GM23338 (cell line): Measurements from ENCODE around the gene CDK5RAP1. TPM values are rescaled to one million over a fixed set of nuclear protein-coding genes. Genes with fewer than 3 reads are reported as not detected.
"Not testable (repeated sequence)": the region's sequence is repeated elsewhere in the genome, so short reads cannot be mapped to it uniquely, and the experiment has no call there.

Experiments
- ATAC-seq: fragments of 200-7000 bp; cut with Tn5 transposase; 3 replicates; pipeline ENCODE4 v1.9.1; 2020
- DNase-seq: peaks from one replicate; pipeline ENCODE4 v3.0.0-alpha.2; 2015; ENCODE audit warnings: low spot score
- H2AFZ ChIP-seq: fragments of 200-600 bp; sonication (generic); 2 replicates; pipeline ENCODE4 v1.8.0; 2016; ENCODE audit warnings: antibody characterized with exemption, mild to moderate bottlenecking, moderate library complexity
- H3F3A ChIP-seq: fragments of 200-600 bp; sonication (generic); replicated peaks from 2 replicates; pipeline ENCODE4 v1.8.0; 2017; ENCODE audit warnings: antibody characterized with exemption, mixed run types, low read depth
- H3K27ac ChIP-seq: fragments of 200-600 bp; sonication (generic); 2 replicates; pipeline ENCODE4 v1.6.1; 2016; ENCODE audit warnings: low read depth
- H3K27me3 ChIP-seq: fragments of 200-600 bp; sonication (generic); 2 replicates; pipeline ENCODE4 v1.8.0; 2016; ENCODE audit warnings: mild to moderate bottlenecking, mixed run types, moderate library complexity; ENCODE audit not compliant: insufficient read depth
- H3K36me3 ChIP-seq: fragments of 200-600 bp; sonication (generic); 2 replicates; pipeline ENCODE4 v1.8.0; 2016; ENCODE audit warnings: mild to moderate bottlenecking; ENCODE audit not compliant: insufficient read depth
- H3K4me1 ChIP-seq: fragments of 200-600 bp; sonication (generic); 2 replicates; pipeline ENCODE4 v1.8.0; 2016; ENCODE audit warnings: mild to moderate bottlenecking, moderate library complexity; ENCODE audit not compliant: insufficient read depth
- H3K4me2 ChIP-seq: fragments of 200-600 bp; sonication (generic); 2 replicates; pipeline ENCODE4 v1.7.1; 2017; ENCODE audit warnings: mixed run types
- H3K4me3 ChIP-seq: fragments of 200-600 bp; sonication (generic); 2 replicates; pipeline ENCODE4 v1.6.1; 2016; ENCODE audit warnings: mixed run types
- H3K79me2 ChIP-seq: fragments of 200-600 bp; sonication (generic); replicated peaks from 2 replicates; pipeline ENCODE4 v1.8.0; 2017; ENCODE audit warnings: mild to moderate bottlenecking; ENCODE audit not compliant: insufficient read depth
- H3K9me2 ChIP-seq: fragments of 200-600 bp; sonication (generic); 2 replicates; pipeline ENCODE4 v1.8.0; 2017; ENCODE audit not compliant: insufficient read depth
- H4K20me1 ChIP-seq: fragments of 200-600 bp; sonication (generic); replicated peaks from 2 replicates; pipeline ENCODE4 v1.8.0; 2017; ENCODE audit warnings: mild to moderate bottlenecking; ENCODE audit not compliant: insufficient read depth
- H3K27ac Mint-ChIP-seq: 2 replicates; pipeline ENCODE4 v1.8.0; 2020; ENCODE audit warnings: inconsistent platforms, mild to moderate bottlenecking, moderate library complexity, mixed read lengths
- H3K27me3 Mint-ChIP-seq: 3 replicates; pipeline ENCODE4 v1.8.0; 2022; ENCODE audit warnings: low read depth, mild to moderate bottlenecking, moderate library complexity, mixed read lengths, inconsistent platforms; ENCODE audit not compliant: insufficient read depth, poor library complexity
- H3K36me3 Mint-ChIP-seq: 3 replicates; pipeline ENCODE4 v1.8.0; 2021; ENCODE audit warnings: low read depth, mild to moderate bottlenecking, inconsistent platforms, moderate library complexity, mixed read lengths
- H3K4me1 Mint-ChIP-seq: 3 replicates; pipeline ENCODE4 v1.8.0; 2020; ENCODE audit warnings: mild to moderate bottlenecking, inconsistent platforms, mixed read lengths
- H3K4me3 Mint-ChIP-seq: 3 replicates; pipeline ENCODE4 v1.8.0; 2021; ENCODE audit warnings: moderate library complexity, mild to moderate bottlenecking, inconsistent platforms, mixed read lengths
- H3K9me3 Mint-ChIP-seq: 3 replicates; pipeline ENCODE4 v1.8.0; 2020; ENCODE audit warnings: moderate library complexity, mild to moderate bottlenecking, inconsistent platforms, mixed read lengths
- EZH2 ChIP-seq: fragments of 200-600 bp; sonication (generic); IDR thresholded peaks from one replicate; pipeline ENCODE4 v1.8.0; 2017; ENCODE audit warnings: antibody characterized with exemption, mild to moderate bottlenecking, low read depth; ENCODE audit not compliant: unreplicated experiment
- POLR2AphosphoS5 ChIP-seq: IDR thresholded peaks from 2 replicates; pipeline ENCODE4 v1.6.1; 2016; ENCODE audit warnings: antibody characterized with exemption, low read depth
- ZNF114 ChIP-seq: fragments of 250-450 bp; sonication (Bioruptor Pico); IDR thresholded peaks from 2 replicates; pipeline ENCODE4 v1.5.0; 2020; ENCODE audit warnings: mild to moderate bottlenecking, moderate library complexity
- ZNF331 ChIP-seq: fragments of 250-450 bp; sonication (Bioruptor Pico); IDR thresholded peaks from 2 replicates; pipeline ENCODE4 v1.5.0; 2020; ENCODE audit warnings: low read depth, mild to moderate bottlenecking, moderate library complexity
- polyA plus RNA-seq: library from polyadenylated mRNA; unstranded; fragments of >200 nt; fragmentation: Nextera tagmentation; extraction: Ambion mirVana; gene quantifications from 2 replicates; pipeline ENCODE4 v1.2.1, GENCODE V29; 2016
- total RNA-seq: library from RNA; depleted of rRNA; stranded (reverse); fragments of >200 nt; shearing (Covaris generic); gene quantifications from 2 replicates; pipeline ENCODE4 v1.2.3, GENCODE V29; 2014
- TF ChIP-seq, protein P1 (sequence below): IDR thresholded peaks from one replicate; pipeline ENCODE4 v1.6.1; 2018; ENCODE audit warnings: antibody characterized with exemption; ENCODE audit not compliant: unreplicated experiment
- TF ChIP-seq, protein P2 (sequence below): IDR thresholded peaks from 2 replicates; pipeline ENCODE4 v1.6.1; 2016; ENCODE audit warnings: antibody characterized with exemption
- TF ChIP-seq, protein P3 (sequence below): fragments of 250-450 bp; sonication (Bioruptor Pico); IDR thresholded peaks from 2 replicates; pipeline ENCODE4 v1.5.0; 2020; ENCODE audit warnings: mild to moderate bottlenecking, moderate library complexity

Gene CDK5RAP1
- total and polyA plus RNA-seq, 2 experiments from 2014 or later, result 33.8 to 38.1 TPM

DNA sequence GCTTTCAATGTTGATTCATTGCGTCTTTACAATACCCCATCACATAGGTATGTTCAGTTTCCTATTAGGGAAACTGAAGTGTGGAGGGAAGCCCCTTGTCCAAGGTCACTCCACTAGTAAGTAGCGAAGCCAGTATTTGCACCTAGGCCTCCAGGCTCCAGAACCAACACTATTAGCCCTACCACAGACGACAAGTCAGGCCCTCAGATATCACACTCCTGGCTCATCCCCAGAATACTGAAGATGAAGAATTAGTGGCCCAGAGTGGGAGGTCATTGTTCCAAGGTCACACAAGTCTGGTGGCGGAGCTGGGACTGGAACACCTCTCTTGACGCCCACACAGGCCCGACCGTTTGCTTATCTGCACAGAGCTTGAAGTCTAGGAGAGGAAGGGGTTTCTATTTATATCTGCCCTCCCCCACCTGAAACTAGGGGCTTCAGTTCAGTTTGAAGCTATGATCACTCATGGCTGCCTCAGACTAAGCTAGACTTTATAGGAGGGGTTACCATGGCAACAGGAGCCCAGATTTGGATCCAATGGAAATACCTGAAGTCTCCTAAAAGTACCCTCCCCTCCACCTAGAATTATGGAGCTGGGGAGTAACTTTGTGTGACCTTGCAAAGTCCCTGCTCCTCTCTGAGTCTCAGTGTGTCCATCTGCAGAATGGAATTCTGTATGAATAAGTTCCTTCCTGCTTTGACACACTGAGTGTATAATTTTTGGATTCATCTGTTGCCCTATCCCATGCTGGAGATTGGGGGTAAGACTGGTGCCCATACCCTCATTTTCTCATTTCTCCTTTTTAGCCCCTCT lies 40.0 kb upstream of the CDK5RAP1 start:
- Mint-ChIP-seq H3K27ac (no peak overlapping the region), H3K9me3 (no peaks in the 10 kb centered on the region), H3K4me3 (no peak overlapping the region), H3K36me3 (no peaks in the 10 kb centered on the region), H3K4me1 (peaks cover 8% of the 10 kb centered on the region), H3K27me3 (peaks cover 32% of the 10 kb centered on the region)
- no peak overlapping the region for H3K4me3 ChIP-seq
- no peak overlapping the region for H3K4me2 ChIP-seq
- H2AFZ ChIP-seq, result no peak overlapping the region
- H3K9me2 ChIP-seq, result no peaks in the 10 kb centered on the region
- DNase-seq (peak; percentile 57), ATAC-seq (no peak)
- peaks cover 8% of the 10 kb centered on the region for H3K4me1 ChIP-seq
- H4K20me1 ChIP-seq, result no peaks in the 10 kb centered on the region
- TF ChIP-seq ZNF331, result no peak
- no peak for TF ChIP-seq POLR2AphosphoS5
- TF ChIP-seq, protein P1, sequence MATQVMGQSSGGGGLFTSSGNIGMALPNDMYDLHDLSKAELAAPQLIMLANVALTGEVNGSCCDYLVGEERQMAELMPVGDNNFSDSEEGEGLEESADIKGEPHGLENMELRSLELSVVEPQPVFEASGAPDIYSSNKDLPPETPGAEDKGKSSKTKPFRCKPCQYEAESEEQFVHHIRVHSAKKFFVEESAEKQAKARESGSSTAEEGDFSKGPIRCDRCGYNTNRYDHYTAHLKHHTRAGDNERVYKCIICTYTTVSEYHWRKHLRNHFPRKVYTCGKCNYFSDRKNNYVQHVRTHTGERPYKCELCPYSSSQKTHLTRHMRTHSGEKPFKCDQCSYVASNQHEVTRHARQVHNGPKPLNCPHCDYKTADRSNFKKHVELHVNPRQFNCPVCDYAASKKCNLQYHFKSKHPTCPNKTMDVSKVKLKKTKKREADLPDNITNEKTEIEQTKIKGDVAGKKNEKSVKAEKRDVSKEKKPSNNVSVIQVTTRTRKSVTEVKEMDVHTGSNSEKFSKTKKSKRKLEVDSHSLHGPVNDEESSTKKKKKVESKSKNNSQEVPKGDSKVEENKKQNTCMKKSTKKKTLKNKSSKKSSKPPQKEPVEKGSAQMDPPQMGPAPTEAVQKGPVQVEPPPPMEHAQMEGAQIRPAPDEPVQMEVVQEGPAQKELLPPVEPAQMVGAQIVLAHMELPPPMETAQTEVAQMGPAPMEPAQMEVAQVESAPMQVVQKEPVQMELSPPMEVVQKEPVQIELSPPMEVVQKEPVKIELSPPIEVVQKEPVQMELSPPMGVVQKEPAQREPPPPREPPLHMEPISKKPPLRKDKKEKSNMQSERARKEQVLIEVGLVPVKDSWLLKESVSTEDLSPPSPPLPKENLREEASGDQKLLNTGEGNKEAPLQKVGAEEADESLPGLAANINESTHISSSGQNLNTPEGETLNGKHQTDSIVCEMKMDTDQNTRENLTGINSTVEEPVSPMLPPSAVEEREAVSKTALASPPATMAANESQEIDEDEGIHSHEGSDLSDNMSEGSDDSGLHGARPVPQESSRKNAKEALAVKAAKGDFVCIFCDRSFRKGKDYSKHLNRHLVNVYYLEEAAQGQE, result no peak
- no peak for TF ChIP-seq EZH2
- TF ChIP-seq, protein P2, sequence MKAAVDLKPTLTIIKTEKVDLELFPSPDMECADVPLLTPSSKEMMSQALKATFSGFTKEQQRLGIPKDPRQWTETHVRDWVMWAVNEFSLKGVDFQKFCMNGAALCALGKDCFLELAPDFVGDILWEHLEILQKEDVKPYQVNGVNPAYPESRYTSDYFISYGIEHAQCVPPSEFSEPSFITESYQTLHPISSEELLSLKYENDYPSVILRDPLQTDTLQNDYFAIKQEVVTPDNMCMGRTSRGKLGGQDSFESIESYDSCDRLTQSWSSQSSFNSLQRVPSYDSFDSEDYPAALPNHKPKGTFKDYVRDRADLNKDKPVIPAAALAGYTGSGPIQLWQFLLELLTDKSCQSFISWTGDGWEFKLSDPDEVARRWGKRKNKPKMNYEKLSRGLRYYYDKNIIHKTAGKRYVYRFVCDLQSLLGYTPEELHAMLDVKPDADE, result no peak
- TF ChIP-seq, protein P3, sequence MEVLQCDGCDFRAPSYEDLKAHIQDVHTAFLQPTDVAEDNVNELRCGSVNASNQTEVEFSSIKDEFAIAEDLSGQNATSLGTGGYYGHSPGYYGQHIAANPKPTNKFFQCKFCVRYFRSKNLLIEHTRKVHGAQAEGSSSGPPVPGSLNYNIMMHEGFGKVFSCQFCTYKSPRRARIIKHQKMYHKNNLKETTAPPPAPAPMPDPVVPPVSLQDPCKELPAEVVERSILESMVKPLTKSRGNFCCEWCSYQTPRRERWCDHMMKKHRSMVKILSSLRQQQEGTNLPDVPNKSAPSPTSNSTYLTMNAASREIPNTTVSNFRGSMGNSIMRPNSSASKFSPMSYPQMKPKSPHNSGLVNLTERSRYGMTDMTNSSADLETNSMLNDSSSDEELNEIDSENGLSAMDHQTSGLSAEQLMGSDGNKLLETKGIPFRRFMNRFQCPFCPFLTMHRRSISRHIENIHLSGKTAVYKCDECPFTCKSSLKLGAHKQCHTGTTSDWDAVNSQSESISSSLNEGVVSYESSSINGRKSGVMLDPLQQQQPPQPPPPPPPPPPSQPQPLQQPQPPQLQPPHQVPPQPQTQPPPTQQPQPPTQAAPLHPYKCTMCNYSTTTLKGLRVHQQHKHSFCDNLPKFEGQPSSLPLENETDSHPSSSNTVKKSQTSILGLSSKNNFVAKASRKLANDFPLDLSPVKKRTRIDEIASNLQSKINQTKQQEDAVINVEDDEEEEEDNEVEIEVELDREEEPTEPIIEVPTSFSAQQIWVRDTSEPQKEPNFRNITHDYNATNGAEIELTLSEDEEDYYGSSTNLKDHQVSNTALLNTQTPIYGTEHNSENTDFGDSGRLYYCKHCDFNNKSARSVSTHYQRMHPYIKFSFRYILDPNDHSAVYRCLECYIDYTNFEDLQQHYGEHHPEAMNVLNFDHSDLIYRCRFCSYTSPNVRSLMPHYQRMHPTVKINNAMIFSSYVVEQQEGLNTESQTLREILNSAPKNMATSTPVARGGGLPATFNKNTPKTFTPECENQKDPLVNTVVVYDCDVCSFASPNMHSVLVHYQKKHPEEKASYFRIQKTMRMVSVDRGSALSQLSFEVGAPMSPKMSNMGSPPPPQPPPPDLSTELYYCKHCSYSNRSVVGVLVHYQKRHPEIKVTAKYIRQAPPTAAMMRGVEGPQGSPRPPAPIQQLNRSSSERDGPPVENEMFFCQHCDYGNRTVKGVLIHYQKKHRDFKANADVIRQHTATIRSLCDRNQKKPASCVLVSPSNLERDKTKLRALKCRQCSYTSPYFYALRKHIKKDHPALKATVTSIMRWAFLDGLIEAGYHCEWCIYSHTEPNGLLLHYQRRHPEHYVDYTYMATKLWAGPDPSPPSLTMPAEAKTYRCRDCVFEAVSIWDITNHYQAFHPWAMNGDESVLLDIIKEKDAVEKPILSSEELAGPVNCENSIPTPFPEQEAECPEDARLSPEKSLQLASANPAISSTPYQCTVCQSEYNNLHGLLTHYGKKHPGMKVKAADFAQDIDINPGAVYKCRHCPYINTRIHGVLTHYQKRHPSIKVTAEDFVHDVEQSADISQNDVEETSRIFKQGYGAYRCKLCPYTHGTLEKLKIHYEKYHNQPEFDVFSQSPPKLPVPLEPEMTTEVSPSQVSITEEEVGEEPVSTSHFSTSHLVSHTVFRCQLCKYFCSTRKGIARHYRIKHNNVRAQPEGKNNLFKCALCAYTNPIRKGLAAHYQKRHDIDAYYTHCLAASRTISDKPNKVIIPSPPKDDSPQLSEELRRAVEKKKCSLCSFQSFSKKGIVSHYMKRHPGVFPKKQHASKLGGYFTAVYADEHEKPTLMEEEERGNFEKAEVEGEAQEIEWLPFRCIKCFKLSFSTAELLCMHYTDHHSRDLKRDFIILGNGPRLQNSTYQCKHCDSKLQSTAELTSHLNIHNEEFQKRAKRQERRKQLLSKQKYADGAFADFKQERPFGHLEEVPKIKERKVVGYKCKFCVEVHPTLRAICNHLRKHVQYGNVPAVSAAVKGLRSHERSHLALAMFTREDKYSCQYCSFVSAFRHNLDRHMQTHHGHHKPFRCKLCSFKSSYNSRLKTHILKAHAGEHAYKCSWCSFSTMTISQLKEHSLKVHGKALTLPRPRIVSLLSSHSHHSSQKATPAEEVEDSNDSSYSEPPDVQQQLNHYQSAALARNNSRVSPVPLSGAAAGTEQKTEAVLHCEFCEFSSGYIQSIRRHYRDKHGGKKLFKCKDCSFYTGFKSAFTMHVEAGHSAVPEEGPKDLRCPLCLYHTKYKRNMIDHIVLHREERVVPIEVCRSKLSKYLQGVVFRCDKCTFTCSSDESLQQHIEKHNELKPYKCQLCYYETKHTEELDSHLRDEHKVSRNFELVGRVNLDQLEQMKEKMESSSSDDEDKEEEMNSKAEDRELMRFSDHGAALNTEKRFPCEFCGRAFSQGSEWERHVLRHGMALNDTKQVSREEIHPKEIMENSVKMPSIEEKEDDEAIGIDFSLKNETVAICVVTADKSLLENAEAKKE, result no peak
- TF ChIP-seq ZNF114 (CRISPR knock-in tag), result no peak
- peaks cover 16% of the 10 kb centered on the region for H3K27me3 ChIP-seq
- no peaks in the 10 kb centered on the region for H3K79me2 ChIP-seq
- no peaks in the 10 kb centered on the region for H3K36me3 ChIP-seq
- H3K27ac ChIP-seq, result no peak overlapping the region
- no peaks in the 10 kb centered on the region for H3F3A ChIP-seq

- DNase-seq, H3K4me1 ChIP-seq, H3F3A ChIP-seq, H3K4me3 ChIP-seq, H3K79me2 ChIP-seq, H3K27ac Mint-ChIP-seq, H3K9me2 ChIP-seq, H3K4me2 ChIP-seq, H3K9me3 Mint-ChIP-seq, H3K36me3 ChIP-seq, H3K36me3 Mint-ChIP-seq, H3K4me3 Mint-ChIP-seq, H4K20me1 ChIP-seq, H3K4me1 Mint-ChIP-seq, H2AFZ ChIP-seq, ATAC-seq, H3K27ac ChIP-seq: not testable (repeated sequence)
- peaks cover 30% of the 10 kb centered on the region for H3K27me3 Mint-ChIP-seq
- H3K27me3 ChIP-seq, result peaks cover 16% of the 10 kb centered on the region
Measured at GRCh38 chr20:33440562-33440961, 39.2 kb upstream of the CDK5RAP1 start.
